GM12892 (cell line): Measurements from ENCODE around the gene YES1.

Source experiments
- POLR2A ChIP-seq: IDR thresholded peaks from 2 replicates; pipeline ENCODE4 v1.6.1; 2011; ENCODE audit warnings: low read depth, low read length, control low read depth
- POLR2AphosphoS5 ChIP-seq: IDR thresholded peaks from 2 replicates; pipeline ENCODE4 v1.6.1; 2011; ENCODE audit warnings: low read depth, low read length, control low read depth
- TAF1 ChIP-seq: IDR thresholded peaks from 2 replicates; pipeline ENCODE4 v1.6.1; 2011; ENCODE audit warnings: low read depth, mild to moderate bottlenecking, control low read depth, low read length, borderline replicate concordance

DNA sequence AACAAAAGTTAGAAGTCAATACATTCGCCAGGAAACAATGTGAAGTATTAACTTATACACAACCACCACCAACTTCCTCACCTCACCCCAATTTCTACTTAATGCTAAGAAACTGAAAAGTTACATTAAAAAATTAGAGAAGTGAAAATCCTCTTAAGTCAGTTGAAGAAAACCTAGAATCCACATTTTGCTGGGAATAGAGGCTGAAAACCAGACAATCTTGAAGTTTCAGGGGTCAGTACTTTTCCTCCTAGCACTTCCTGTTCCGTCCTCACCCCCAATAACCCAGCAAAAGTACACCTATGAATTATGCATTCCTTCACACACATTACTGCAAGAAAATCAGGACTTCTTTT lies 6.3 kb downstream of the YES1 start:
- TF ChIP-seq POLR2A (no peak), TAF1 (no peak), POLR2AphosphoS5 (no peak)
